ENCODE data around the gene CBLN3. TPM values are rescaled to one million over a fixed set of nuclear protein-coding genes. Genes with fewer than 3 reads are reported as not detected.

Gene CBLN3
- total RNA-seq, 1 donor from 2014 or later, result not detected

- Mint-ChIP-seq H3K27ac (no peak overlapping the region), H3K4me3 (no peak overlapping the region), H3K9me3 (peaks cover 3% of the 10 kb centered on the region), H3K36me3 (peaks cover 5% of the 10 kb centered on the region), H3K4me1 (peaks cover 15% of the 10 kb centered on the region), H3K27me3 (ENCODE audit: insufficient read depth, low read depth) (peaks cover 4% of the 10 kb centered on the region)
- peaks cover 20% of the 10 kb centered on the region for H3K4me1 ChIP-seq
- no peaks in the 10 kb centered on the region for H3K27me3 ChIP-seq
- H3K79me2 ChIP-seq (ENCODE audit: low read depth), result peaks cover 16% of the 10 kb centered on the region
- no peak overlapping the region for H3K4me3 ChIP-seq
- no peak overlapping the region for H3K27ac ChIP-seq
- no peak for DNase-seq (ENCODE audit: low spot score)
- no peak overlapping the region for H2AFZ ChIP-seq (replicated peaks)
- H3K9me3 ChIP-seq (ENCODE audit: low read depth), result no peaks in the 10 kb centered on the region
- no peak overlapping the region for H3K9ac ChIP-seq
- TF ChIP-seq EZH2 (IDR thresholded peaks at IDR 0.05) (no peak), EZH2phosphoT487 (IDR thresholded peaks at IDR 0.05) (no peak), CTCF (IDR thresholded peaks at IDR 0.05) (no peak)
- no peaks in the 10 kb centered on the region for H3F3A ChIP-seq (ENCODE audit: low read depth)
- H3K36me3 ChIP-seq, result no peaks in the 10 kb centered on the region
- peaks cover 4% of the 10 kb centered on the region for H4K20me1 ChIP-seq (ENCODE audit: low read depth)
- H3K4me2 ChIP-seq, result no peak overlapping the region
Measured at GRCh38 chr14:24407608-24408325, 21.7 kb downstream of the CBLN3 start.

DNA sequence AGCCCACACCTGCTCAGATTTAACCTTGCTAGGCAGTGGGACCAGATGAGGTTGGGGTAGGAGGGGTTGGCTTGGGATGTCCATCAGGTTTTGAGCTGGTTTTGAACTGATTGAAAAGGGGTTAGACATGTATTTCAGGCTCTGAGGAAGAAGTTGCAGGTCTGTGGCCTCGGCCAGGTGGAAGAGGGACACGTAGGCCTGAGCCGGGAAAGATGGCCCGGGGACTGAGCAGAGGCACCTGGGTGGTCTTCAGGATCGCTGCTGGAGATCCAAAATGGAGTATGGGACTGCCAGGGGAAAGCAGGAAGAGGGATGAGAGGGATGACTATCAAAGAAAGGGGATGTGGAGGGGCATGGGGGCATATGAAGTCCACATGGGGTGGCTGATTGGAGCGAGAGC is 23.1 kb downstream of the CBLN3 start:
- Histone ChIP-seq H3K27me3 (no peaks in the 10 kb centered on the region), H3K4me3 (no peak overlapping the region), H3K4me1 (peaks cover 28% of the 10 kb centered on the region), H3K9me3 (ENCODE audit: low read depth) (no peaks in the 10 kb centered on the region), H3K9ac (no peak overlapping the region), H3K79me2 (ENCODE audit: low read depth) (peaks cover 17% of the 10 kb centered on the region), H3K36me3 (no peaks in the 10 kb centered on the region), H4K20me1 (ENCODE audit: low read depth) (no peaks in the 10 kb centered on the region), H3K4me2 (no peak overlapping the region), H3K27ac (no peak overlapping the region), H2AFZ (replicated peaks) (no peak overlapping the region), H3F3A (ENCODE audit: low read depth) (no peaks in the 10 kb centered on the region)
- TF ChIP-seq CTCF (IDR thresholded peaks at IDR 0.05), result no peak
- TF ChIP-seq EZH2phosphoT487 (IDR thresholded peaks at IDR 0.05), result no peak
- no peak for TF ChIP-seq EZH2 (IDR thresholded peaks at IDR 0.05)
- peaks cover 17% of the 10 kb centered on the region for H3K4me1 Mint-ChIP-seq
- no peak for DNase-seq (ENCODE audit: low spot score)
- peaks cover 4% of the 10 kb centered on the region for H3K27me3 Mint-ChIP-seq (ENCODE audit: insufficient read depth, low read depth)
- H3K36me3 Mint-ChIP-seq, result peaks cover 2% of the 10 kb centered on the region
- no peak overlapping the region for H3K27ac Mint-ChIP-seq
- H3K4me3 Mint-ChIP-seq, result no peak overlapping the region
- H3K9me3 Mint-ChIP-seq, result peaks cover 3% of the 10 kb centered on the region

GRCh38 chr14:24404814-24405213 is 24.7 kb downstream of the CBLN3 start:
- H3K27ac Mint-ChIP-seq, result no peak overlapping the region
- peaks cover 3% of the 10 kb centered on the region for H3K9me3 Mint-ChIP-seq
- no peak overlapping the region for H2AFZ ChIP-seq (replicated peaks)
- no peaks in the 10 kb centered on the region for H3K9me3 ChIP-seq (ENCODE audit: low read depth)
- peaks cover 44% of the 10 kb centered on the region for H3K4me1 ChIP-seq
- H3F3A ChIP-seq (ENCODE audit: low read depth), result no peaks in the 10 kb centered on the region
- no peak overlapping the region for H3K9ac ChIP-seq
- TF ChIP-seq CTCF (IDR thresholded peaks at IDR 0.05), result no peak
- no peak for TF ChIP-seq EZH2phosphoT487 (IDR thresholded peaks at IDR 0.05)
- TF ChIP-seq EZH2 (IDR thresholded peaks at IDR 0.05), result no peak
- H3K79me2 ChIP-seq (ENCODE audit: low read depth), result peaks cover 30% of the 10 kb centered on the region
- no peak overlapping the region for H3K4me3 ChIP-seq
- peak overlapping the region; percentile 57 for H3K4me2 ChIP-seq
- peaks cover 27% of the 10 kb centered on the region for H3K4me1 Mint-ChIP-seq
- H3K4me3 Mint-ChIP-seq, result no peak overlapping the region
- H4K20me1 ChIP-seq (ENCODE audit: low read depth), result no peaks in the 10 kb centered on the region
- no peak for DNase-seq (ENCODE audit: low spot score)
- no peaks in the 10 kb centered on the region for H3K36me3 ChIP-seq
- no peak overlapping the region for H3K27ac ChIP-seq
- no peaks in the 10 kb centered on the region for H3K36me3 Mint-ChIP-seq
- H3K27me3 Mint-ChIP-seq (ENCODE audit: insufficient read depth, low read depth), result peaks cover 4% of the 10 kb centered on the region
- H3K27me3 ChIP-seq, result no peaks in the 10 kb centered on the region

All from neural progenitor cell (in vitro differentiated cells).